RCC 7860 (cell line): ENCODE data around the gene RNASEL.

Experiments
- DNase-seq: peaks from one replicate; pipeline ENCODE4 v3.0.0-alpha.2; 2015; ENCODE audit warnings: low spot score
- FAIRE-seq: peaks from 2 replicates; lab custom pipeline; 2012; peaks lifted over from hg19 to GRCh38; lab: Jason Lieb, UNC

Gene RNASEL

DNA sequence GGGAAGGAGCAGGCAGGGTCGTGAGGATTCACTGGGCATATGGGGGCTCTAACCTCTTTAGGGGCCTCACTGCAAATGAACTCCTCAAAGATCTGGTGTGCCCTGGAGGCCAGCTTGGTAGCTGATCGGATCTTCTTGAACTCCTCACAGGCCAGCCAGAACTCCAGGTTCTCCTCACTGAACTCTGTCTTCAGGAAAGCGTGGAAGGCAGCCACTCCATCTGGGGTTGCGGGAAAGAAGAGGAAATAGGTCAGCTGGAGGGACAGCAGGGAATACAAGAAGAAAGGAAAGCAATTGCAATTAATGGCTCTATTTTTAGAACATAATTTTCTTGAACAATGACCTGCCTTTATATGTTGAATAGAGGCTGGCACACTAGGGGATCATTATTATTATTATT is 12.9 kb upstream of the RNASEL start:
- no peak for FAIRE-seq
- DNase-seq = no peak

DNA sequence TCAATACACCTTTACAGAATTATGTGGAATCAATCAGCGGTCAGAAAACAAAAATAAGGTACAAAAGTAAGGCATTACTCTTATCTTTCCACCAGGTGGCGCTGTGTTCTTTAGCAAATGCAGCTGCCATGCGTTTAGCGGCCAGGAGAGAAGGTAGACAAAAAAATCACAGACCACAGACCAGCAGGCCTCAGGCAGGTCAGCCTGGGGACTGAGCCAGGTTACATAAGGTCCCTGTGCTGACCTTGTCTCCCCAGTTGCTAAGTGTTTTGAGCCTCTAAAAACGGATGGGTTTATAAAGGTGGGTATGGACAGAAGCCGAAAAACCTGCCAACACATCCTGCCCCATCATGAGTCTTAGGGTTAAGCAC is 12.3 kb upstream of the RNASEL start:
- DNase-seq (peak; percentile 52), FAIRE-seq (no peak)

- no peak for DNase-seq
- no peak for FAIRE-seq
These were observed 11.8 kb upstream of the RNASEL start for GRCh38 chr1:182600745-182601415.

GRCh38 chr1:182600036-182600713 is 11.1 kb upstream of the RNASEL start:
- no peak for DNase-seq
- FAIRE-seq = no peak

DNA sequence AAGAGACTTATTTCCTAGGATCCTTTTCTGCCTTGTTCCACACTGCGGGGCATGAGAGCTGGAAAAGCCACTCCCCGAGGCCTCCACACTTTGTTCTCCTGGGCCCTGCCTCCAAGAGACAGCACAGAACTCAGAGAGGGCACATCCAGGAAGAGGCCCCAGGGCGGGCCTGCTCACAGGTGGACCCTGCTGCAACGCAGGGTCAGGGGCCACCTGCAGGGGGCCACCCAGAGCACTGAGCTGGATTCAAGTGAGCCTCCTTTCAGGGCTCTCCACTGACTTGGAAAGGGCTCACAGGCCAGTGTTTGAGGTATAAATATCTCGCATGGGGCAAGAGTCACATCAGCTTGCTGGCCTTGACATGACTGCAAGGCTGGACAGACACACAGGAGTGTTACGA is 10.3 kb upstream of the RNASEL start:
- no peak for FAIRE-seq
- DNase-seq = no peak

DNA sequence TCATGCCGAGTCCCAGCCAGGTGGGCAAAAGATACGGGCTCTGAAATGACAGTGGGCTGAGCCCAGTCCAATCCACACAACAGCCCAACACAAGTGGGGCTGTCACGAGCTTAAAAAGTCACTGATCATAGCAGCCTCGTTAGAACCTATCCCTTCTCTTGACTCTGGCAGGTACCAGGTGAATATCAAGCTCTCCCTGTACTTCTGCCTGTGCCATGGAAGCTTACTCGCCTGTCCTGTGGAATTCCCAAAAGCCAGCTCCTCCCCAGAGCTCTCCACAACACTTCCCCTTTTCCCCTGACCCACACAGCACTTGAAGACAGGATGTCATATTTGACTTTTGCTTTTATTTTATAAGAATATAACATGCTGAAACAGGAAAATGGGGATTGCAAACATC is 9.2 kb upstream of the RNASEL start:
- FAIRE-seq = no peak

GRCh38 chr1:182596934-182597333 is 7.9 kb upstream of the RNASEL start:
- FAIRE-seq (no peak), DNase-seq (no peak)

More for the DNA sequence above, 9.2 kb upstream of the RNASEL start:
- no peak for DNase-seq

- DNase-seq (peak; percentile 9), FAIRE-seq (no peak)
These were observed 6.7 kb upstream of the RNASEL start for GRCh38 chr1:182595641-182596240.

DNA sequence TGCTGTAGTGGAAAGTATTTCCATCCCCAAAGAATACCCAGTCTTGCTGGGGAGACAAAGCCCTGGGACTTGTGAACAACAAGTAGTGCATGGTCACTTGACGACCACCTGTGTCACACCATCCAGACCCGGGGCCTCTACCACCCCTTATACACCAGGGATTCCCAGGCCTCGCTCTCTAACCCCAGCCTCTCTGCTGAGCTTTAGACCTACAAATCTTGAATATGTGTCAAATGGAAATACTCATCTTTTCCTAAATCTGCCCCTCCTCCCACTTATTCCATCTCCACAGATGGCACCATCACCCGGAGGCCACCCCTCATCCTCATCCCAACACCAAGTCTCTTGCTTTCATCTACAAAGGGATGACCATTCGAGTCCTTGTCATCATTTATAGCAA is 875 bp upstream of the RNASEL start:
- DNase-seq = no peak
- no peak for FAIRE-seq

DNA sequence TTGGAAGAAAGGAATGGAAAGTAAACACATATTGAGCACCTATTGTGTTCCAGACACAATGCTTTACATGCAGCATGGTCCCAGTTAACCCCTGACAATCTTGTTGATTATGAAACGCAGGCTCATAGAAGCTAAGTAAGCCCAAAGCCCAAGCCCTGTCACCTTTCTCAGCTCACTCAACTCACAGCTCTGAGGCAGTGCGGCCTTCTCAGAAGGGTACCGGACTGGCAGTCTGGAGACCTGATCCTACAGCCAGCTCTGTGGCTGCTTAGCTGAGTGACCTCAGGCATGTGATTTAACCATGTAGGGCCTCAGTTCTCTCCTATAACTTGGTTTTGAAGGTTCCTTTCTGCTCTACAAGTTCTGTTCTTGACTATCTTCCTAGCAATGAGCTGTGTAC is 464 bp upstream of the RNASEL start:
- FAIRE-seq (no peak), DNase-seq (no peak)

DNA sequence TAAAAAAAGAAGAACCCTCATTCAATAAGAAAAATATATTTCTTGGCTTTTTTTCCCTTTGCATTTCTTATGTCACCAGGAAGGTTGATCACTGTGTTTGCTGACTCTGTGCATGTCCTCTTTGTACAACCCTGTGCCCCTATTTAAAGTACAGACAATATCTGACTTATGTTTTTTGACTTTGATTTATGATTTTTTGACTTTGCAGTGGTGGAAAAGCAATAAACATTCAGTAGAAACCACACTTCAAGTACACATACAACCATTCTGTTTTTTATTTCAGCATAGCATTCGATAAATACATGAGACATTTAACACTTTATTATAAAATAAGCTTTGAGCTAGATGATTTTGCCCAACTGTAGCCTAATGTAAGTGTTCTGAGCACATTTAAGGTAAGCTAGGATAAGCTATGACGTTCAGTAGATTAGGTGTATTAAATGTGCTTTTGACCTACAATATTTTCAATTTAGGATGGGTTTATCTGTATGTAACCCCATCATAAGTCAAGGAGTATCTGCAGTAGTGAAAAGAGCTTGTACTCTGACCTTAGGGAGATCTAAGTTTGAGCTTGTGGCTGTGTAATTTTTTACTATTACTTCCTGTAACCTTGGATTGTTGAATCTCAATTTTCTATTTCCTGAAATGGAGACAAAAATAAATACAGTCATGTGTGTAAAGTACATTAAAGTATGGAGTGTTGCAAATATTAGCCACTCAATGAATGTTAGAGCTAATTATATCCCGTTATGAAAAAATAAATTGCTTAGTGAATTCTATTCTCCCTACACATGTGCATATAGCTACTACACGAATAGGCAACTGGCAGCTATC is 1.2 kb downstream of the RNASEL start:
- FAIRE-seq (no peak), DNase-seq (no peak)

DNA sequence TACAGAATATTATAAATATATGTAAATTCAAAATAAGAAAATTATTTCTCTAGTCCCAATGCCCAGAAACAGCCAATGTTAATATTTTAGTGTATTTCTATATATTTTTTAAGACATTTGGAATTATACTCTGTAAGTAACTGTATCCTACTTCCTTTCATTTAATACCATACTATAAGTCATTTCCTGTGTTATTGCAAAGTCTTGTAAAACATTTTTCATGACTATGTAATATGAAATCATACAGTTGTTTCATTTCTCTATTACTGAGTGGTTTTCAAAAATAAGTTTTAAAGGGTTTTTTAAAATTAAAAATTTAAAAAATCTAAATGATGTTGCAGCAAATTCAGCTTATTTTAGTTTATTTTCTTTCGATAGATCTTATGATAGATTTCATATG is 2.0 kb downstream of the RNASEL start:
- DNase-seq = no peak
- FAIRE-seq = peak; percentile 7

DNA sequence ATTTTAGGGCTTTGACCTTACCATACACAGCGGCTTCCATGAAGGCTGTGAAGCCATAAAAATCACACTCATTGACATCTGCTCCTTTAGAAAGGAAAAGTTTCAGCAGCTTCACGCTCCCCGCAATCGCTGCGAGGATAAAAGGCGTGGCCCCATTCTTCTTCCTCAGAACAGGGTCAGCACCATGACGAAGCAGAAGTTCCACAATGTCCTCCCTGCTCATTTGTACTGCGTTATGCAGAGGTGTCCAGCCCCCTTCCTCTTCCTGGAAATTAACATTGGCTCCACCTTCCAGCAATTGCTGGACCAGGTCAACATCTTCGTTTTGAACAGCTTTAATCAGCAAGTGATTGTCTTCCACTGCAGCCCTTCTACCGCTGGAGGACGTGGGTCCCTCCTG is 2.7 kb downstream of the RNASEL start:
- FAIRE-seq = no peak
- no peak for DNase-seq

- no peak for DNase-seq
- FAIRE-seq = no peak
These were observed 4.3 kb downstream of the RNASEL start for GRCh38 chr1:182584746-182585145.

DNA sequence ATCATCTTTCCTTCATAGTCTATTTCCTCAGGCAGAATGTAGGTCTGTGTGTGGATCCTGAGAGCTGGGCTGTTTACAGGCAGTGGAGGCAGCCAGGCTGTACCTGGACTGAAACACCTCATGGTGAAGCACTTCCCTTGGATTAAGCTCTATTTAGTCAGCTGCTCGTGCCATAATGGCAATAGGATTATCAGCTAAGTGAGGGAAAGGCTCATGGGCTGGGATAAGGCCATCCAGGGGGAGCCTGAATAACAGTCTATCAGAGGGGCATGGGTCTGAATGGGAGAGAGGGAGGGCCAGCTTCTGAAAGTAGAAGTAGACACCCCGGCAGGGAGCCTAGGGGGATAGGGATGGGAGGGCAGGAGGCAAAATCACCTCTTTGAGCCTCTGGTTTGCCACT is 8.3 kb downstream of the RNASEL start:
- DNase-seq (no peak), FAIRE-seq (no peak)

DNA sequence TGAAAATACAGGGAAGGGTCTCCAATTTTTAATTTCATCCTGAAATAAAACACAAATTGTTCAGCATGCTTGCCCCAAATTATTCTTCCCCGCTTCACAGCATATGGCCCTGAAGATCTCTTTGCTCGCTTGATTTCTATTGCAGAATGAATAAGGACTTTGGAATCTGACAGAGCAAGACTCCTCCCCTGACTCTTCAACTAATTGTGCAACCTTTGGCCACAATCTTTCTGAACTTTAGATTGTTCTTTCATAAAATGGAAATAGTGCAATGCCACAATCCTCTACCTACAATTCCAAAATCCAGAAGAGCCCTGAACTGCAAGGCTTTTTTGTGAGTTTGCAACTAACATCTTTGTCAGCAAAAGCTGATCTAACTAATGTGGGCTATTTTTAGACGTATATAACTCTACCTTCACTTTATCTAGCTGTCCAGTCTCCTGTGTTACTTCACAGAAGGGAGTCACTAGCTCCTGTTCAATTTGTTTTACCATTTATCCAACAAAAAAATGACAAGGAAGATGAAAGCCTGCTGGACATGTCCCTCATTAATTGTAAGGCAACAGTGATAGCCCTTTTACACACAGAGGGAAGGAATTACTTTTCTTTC is 13.4 kb downstream of the RNASEL start:
- FAIRE-seq = peak; percentile 30
- peak; percentile 24 for DNase-seq

- DNase-seq = no peak
These were observed 14.9 kb downstream of the RNASEL start for GRCh38 chr1:182574156-182574555.

DNA sequence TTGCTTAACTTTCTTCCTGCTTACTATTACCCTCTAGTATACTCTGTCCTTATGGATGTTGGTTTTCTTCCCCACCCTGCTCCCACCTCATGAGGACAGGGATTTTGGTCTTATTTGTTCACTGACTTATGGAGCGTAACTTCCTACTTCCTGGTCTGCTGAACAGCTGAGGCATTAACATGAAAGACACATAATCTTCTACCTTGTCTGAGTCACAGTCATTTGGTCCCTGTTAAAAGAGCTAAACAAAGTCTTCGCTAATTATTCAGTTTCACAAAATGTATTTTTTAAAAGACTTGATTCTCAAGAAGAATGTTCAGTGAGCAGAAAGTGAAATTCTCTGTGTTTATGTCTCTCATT is 18.5 kb downstream of the RNASEL start:
- DNase-seq = no peak
- FAIRE-seq = no peak

More at GRCh38 chr1:182574156-182574555, 14.9 kb downstream of the RNASEL start:
- FAIRE-seq = no peak

DNA sequence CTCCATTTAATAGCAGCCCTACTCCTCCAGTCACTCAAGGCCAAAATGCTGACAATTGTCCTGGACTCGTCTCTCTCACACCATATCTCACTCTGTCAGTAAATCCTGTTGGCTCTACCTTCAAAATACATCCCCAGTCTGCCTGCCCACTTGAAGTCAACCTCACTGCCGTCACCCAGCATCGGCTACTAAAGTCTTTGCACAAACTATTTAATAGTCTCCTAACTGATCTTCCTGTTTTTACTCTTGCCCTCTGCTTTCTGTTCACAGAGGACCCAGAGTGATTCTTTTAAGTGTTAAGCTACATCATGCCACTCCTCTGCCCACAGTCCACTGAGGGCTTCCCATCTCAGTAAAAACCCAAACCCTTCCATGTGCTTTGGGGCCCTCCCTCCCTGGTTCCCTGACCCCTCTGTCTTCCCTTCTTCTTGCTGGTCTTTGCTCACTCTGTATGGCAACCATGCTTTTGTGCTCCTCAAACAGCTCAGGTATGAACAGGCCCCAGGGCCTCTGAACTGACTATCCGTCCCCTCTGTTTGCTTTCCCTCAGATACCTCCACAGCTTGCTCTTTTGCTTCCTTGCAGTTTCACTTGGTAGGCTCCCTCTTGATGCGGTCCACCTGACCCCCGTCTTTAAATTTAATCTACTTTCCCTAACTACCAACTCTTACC is 19.0 kb downstream of the RNASEL start:
- DNase-seq (no peak), FAIRE-seq (no peak)

DNA sequence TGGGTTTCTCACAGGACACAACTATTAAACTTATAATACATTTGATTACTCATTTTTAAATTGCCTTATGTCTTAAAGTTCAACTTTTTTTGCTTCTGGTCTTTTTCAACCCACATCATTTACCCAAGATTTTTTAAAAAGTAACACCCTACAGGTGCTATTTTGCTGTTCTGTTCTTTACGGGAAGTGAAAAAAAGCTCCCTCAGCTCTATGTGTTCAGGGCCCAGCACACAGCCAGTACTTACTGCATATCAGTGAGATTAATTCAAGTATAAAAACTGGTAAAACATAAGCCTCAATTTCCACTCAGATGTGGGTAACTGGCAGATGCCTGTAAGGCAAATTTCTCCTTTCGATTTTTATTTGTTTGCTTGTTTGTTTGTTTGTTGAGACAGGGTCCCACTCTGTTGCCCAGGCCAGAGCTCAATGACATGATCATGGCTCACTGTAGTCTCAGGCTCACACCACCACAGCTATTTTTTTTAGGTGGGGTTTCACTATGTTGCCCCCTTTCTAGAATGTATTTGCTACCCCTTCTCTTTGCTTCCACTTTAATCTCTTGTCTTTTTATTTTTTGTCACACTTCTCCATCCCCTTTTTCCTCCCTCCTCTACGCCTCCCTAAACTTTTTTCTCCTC is 20.3 kb downstream of the RNASEL start:
- no peak for DNase-seq
- no peak for FAIRE-seq
